ENCODE data around the gene FGD2. TPM values are rescaled to one million over a fixed set of nuclear protein-coding genes. Genes with fewer than 3 reads are reported as not detected.
A peak's percentile ranks its signal among the peaks of the same experiment; 100 is the strongest.

FGD2 gene
- total and polyA plus RNA-seq, 10 of the 15 experiments (the other 5 are each of a cell fraction or from before 2014, with no cell fraction given) = 5.2 to 88.1 (median 33.2) TPM

- Histone ChIP-seq H3K4me1 (ENCODE audit: control insufficient read depth, insufficient read depth, low read length) (peaks cover 38% of the 10 kb centered on the region), H3K4me3 (peak overlapping the region; percentile 81), H2AFZ (ENCODE audit: control insufficient read depth, low read depth, low read length) (peak overlapping the region; percentile 64), H4K20me1 (ENCODE audit: control insufficient read depth, insufficient read depth) (no peaks in the 10 kb centered on the region), H3K27ac (ENCODE audit: control insufficient read depth, insufficient read depth) (peak overlapping the region; percentile 88), H3K4me2 (ENCODE audit: control insufficient read depth, insufficient read depth) (peak overlapping the region; percentile 95), H3K36me3 (ENCODE audit: control insufficient read depth in 2 of 2, insufficient read depth in 2 of 2, low read length in 1 of 2) (peaks cover 4 to 12% of the 10 kb centered on the region in 2 experiments; a peak in 2 of 4 replicates), H3K9me3 (replicated peaks; ENCODE audit: control insufficient read depth, insufficient read depth, low read length) (no peaks in the 10 kb centered on the region), H3K79me2 (ENCODE audit: control insufficient read depth, insufficient read depth, low read length) (peaks cover 40% of the 10 kb centered on the region), H3K27me3 (replicated peaks in 1 of 2; ENCODE audit: control insufficient read depth in 2 of 2, insufficient read depth in 2 of 2, low read length in 1 of 2) (no peaks in the 10 kb centered on the region), H3K9ac (ENCODE audit: control insufficient read depth, insufficient read depth, low read length) (peak overlapping the region; percentile 91)
- SMC1A ChIA-PET (ENCODE audit: uncharacterized antibody, unreplicated experiment) = interaction anchor here (0.6 to 4.8 kb wide), 16 partner anchors 11 to 390 kb away, joined by 3 to 58 read pairs (median 5); partner anchors contain the start of genes C6orf89, MTCH1 and PPIL1
- FAIRE-seq = no peak
- peak; percentile 7 for ATAC-seq
- POLR2A ChIA-PET = interaction anchor here (0.6 to 6.0 kb wide), 10 partner anchors 11 to 701 kb away, joined by 3 to 74 read pairs (median 6); partner anchors contain the start of gene MTCH1
- RAD21 ChIA-PET (ENCODE audit: unreplicated experiment) = interaction anchor here (0.7 to 5.1 kb wide), 17 partner anchors 10 to 606 kb away, joined by 3 to 78 read pairs (median 6); partner anchors contain the start of genes C6orf89, MTCH1, PIM1 and PPIL1
- intact Hi-C loops (cut with micrococcal nuclease; ENCODE audit: unreplicated experiment) = loop anchor here (2.0 kb wide), 1 partner anchor 19 kb away; the partner anchor contains the start of gene MTCH1
- BruUV-seq (replicated peaks) = TSS peak; percentile 64
- no peak for DNase-seq (ENCODE audit: low read depth, low spot score)
- CTCF ChIA-PET = interaction anchor here (0.6 to 7.6 kb wide), 20 partner anchors 13 to 252 kb away, joined by 3 to 109 read pairs (median 6); partner anchors contain the start of genes C6orf89 and MTCH1
- WGBS (ENCODE audit: insufficient coverage, insufficient replicate concordance, low lambda C conversion rate, missing lambda C conversion rate) = under 1% methylated on average over 13 of the region's 13 CpGs
- in situ Hi-C loops (cut with MboI) = no loop called here
- TF ChIP-seq WRNIP1 (IDR thresholded peaks at IDR 0.05; ENCODE audit: borderline replicate concordance, low read depth, low read length) (peak; percentile 62; the same call in 1 of the 2 replicates), RUNX3 (IDR thresholded peaks at IDR 0.05; ENCODE audit: low read length) (peak; percentile 23; the same call in 1 of the 2 replicates), POLR2AphosphoS5 (IDR thresholded peaks at IDR 0.05; ENCODE audit: low read length) (0 out of 2 replicates have a peak, but pooled peaks have one; percentile 0)
- TF ChIP-seq, protein P1, sequence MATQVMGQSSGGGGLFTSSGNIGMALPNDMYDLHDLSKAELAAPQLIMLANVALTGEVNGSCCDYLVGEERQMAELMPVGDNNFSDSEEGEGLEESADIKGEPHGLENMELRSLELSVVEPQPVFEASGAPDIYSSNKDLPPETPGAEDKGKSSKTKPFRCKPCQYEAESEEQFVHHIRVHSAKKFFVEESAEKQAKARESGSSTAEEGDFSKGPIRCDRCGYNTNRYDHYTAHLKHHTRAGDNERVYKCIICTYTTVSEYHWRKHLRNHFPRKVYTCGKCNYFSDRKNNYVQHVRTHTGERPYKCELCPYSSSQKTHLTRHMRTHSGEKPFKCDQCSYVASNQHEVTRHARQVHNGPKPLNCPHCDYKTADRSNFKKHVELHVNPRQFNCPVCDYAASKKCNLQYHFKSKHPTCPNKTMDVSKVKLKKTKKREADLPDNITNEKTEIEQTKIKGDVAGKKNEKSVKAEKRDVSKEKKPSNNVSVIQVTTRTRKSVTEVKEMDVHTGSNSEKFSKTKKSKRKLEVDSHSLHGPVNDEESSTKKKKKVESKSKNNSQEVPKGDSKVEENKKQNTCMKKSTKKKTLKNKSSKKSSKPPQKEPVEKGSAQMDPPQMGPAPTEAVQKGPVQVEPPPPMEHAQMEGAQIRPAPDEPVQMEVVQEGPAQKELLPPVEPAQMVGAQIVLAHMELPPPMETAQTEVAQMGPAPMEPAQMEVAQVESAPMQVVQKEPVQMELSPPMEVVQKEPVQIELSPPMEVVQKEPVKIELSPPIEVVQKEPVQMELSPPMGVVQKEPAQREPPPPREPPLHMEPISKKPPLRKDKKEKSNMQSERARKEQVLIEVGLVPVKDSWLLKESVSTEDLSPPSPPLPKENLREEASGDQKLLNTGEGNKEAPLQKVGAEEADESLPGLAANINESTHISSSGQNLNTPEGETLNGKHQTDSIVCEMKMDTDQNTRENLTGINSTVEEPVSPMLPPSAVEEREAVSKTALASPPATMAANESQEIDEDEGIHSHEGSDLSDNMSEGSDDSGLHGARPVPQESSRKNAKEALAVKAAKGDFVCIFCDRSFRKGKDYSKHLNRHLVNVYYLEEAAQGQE (IDR thresholded peaks at IDR 0.05; ENCODE audit: low read depth, low read length) = no peak
Observed at GRCh38 chr6:37005827-37006567, 542 bp downstream of the FGD2 start.
